ENCODE results near the gene YPEL2.

The YPEL2 gene

DNA sequence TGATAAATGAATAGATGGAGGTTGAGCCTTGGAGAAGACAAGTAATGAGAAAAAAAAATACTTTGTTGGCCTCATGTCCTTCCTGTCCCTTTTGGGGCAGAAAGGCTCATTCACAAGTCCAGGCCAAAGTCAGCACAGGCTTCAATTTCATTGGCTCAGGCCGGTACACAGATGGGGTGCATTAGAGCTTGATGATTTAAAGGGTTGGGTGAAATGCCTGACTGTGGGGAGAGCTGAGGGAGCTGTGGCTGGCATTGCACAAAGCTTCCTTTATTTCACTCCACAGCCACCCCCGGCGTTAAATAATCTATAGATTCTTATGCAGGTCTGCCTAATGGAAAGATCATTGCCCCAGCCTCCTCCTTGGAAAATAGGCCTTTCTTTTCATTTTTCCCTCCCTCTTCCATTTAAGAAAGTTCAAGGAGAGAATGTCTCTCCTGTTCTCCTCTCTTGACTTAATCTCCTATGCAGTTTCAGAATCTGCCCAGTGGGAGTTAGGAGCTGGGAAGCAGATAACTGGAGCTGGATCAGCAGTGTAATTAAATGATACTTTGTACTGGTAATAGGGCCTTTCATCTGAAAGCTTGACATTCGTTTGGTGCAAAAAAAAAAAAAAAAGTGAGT lies 24.4 kb downstream of the YPEL2 start:
- H3K36me3 ChIP-seq (ENCODE audit: insufficient read depth, low read length) = no peaks in the 10 kb centered on the region
- H3K9ac ChIP-seq (ENCODE audit: low read depth, low read length, poor library complexity, severe bottlenecking) = no peak overlapping the region
- H4K20me1 ChIP-seq (ENCODE audit: insufficient read depth, low read length, poor library complexity, severe bottlenecking) = no peaks in the 10 kb centered on the region
- H3K4me3 ChIP-seq (ENCODE audit: low read length, poor library complexity, severe bottlenecking) = no peak overlapping the region
- H3K27me3 ChIP-seq (ENCODE audit: insufficient read depth, low read length, poor library complexity, severe bottlenecking) = no peaks in the 10 kb centered on the region
- H3K9me3 ChIP-seq (ENCODE audit: insufficient read depth, low read depth, low read length) = no peaks in the 10 kb centered on the region
- no peaks in the 10 kb centered on the region for H3F3A ChIP-seq (ENCODE audit: low read depth)
- H3K9me2 ChIP-seq (replicated peaks; ENCODE audit: low read depth, low read length) = no peaks in the 10 kb centered on the region
- TF ChIP-seq EZH2phosphoT487 (IDR thresholded peaks at IDR 0.05; ENCODE audit: borderline replicate concordance) = no peak
- H3K4me1 ChIP-seq (ENCODE audit: insufficient read depth, low read length, poor library complexity, severe bottlenecking) = no peaks in the 10 kb centered on the region
- no peaks in the 10 kb centered on the region for H3K79me2 ChIP-seq (ENCODE audit: insufficient read depth, low read length)
- H3K4me2 ChIP-seq (ENCODE audit: low read depth, low read length, poor library complexity, severe bottlenecking) = no peak overlapping the region
- no peak overlapping the region for H2AFZ ChIP-seq (ENCODE audit: low read length)

DNA sequence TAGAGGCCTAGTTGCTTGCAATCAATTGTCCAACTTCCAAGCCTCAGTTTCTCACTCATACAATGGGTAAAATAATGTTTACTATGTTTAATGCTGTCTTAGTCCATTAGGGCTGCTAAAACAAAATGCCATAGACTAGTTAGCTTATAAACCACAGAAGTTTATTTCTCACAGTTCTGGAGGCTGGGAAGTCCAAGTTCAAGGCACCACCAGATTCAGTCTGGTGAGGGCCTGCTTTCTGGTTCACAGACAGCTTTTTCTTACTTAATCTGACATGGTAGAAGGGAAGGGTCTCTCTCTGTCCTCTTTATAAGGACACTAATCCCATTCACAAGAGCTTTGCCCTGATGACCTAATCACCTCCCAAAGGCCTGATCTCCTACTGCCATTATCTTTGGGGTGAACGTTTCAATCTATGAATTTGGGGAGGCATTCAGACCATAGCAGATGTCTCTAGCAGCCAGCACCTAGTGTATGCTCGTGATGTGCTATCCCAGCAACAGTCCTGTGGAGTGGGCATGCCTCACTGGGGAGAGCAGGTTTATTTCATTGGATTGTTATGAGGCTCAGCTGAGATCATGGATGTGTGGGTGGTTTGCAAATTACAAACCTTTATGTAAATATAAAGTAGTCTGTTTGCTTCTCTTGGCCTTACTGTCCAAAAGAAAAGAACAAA lies 25.2 kb downstream of the YPEL2 start:
- H3F3A ChIP-seq (ENCODE audit: low read depth) = no peaks in the 10 kb centered on the region
- no peak overlapping the region for H3K4me3 ChIP-seq (ENCODE audit: low read length, poor library complexity, severe bottlenecking)
- no peak for TF ChIP-seq EZH2phosphoT487 (IDR thresholded peaks at IDR 0.05; ENCODE audit: borderline replicate concordance)
- TF ChIP-seq, protein P1, sequence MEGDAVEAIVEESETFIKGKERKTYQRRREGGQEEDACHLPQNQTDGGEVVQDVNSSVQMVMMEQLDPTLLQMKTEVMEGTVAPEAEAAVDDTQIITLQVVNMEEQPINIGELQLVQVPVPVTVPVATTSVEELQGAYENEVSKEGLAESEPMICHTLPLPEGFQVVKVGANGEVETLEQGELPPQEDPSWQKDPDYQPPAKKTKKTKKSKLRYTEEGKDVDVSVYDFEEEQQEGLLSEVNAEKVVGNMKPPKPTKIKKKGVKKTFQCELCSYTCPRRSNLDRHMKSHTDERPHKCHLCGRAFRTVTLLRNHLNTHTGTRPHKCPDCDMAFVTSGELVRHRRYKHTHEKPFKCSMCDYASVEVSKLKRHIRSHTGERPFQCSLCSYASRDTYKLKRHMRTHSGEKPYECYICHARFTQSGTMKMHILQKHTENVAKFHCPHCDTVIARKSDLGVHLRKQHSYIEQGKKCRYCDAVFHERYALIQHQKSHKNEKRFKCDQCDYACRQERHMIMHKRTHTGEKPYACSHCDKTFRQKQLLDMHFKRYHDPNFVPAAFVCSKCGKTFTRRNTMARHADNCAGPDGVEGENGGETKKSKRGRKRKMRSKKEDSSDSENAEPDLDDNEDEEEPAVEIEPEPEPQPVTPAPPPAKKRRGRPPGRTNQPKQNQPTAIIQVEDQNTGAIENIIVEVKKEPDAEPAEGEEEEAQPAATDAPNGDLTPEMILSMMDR (conservative IDR thresholded peaks at IDR 0.05; ENCODE audit: low read length) = no peak
- no peaks in the 10 kb centered on the region for H3K9me3 ChIP-seq (ENCODE audit: insufficient read depth, low read depth, low read length)
- no peaks in the 10 kb centered on the region for H3K4me1 ChIP-seq (ENCODE audit: insufficient read depth, low read length, poor library complexity, severe bottlenecking)
- no peak overlapping the region for H2AFZ ChIP-seq (ENCODE audit: low read length)
- no peaks in the 10 kb centered on the region for H3K9me2 ChIP-seq (replicated peaks; ENCODE audit: low read depth, low read length)
- no peaks in the 10 kb centered on the region for H3K36me3 ChIP-seq (ENCODE audit: insufficient read depth, low read length)
- no peaks in the 10 kb centered on the region for H3K27me3 ChIP-seq (ENCODE audit: insufficient read depth, low read length, poor library complexity, severe bottlenecking)
- H3K4me2 ChIP-seq (ENCODE audit: low read depth, low read length, poor library complexity, severe bottlenecking) = no peak overlapping the region
- no peak overlapping the region for H3K9ac ChIP-seq (ENCODE audit: low read depth, low read length, poor library complexity, severe bottlenecking)
- H4K20me1 ChIP-seq (ENCODE audit: insufficient read depth, low read length, poor library complexity, severe bottlenecking) = peaks cover 3% of the 10 kb centered on the region
- no peaks in the 10 kb centered on the region for H3K79me2 ChIP-seq (ENCODE audit: insufficient read depth, low read length)

DNA sequence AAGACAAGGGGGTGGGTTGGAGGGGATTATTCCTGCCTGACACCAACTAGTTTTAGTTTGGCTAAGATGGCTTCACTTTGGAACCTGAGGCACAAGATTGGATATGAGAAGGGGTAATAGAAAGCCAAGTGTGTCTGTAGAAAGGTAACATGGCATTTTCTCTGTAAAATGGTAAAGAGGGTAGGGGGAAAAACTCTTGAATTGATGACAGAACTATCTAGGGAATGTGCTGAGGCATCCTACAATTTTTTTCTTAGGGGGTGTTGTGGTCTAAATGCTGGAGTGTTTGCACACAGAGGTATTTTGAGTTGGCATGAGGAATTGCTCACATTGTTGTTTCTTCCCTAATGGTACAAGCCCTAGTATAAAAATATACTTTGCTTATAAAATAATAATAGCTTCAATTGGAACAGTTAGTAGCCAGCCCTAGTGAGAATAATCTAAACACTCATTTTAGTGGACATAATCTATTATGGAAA lies 25.8 kb downstream of the YPEL2 start:
- Histone ChIP-seq H2AFZ (ENCODE audit: low read length) (no peak overlapping the region), H3F3A (ENCODE audit: low read depth) (no peaks in the 10 kb centered on the region; the same call in 1 of the 2 replicates), H3K9me2 (replicated peaks; ENCODE audit: low read depth, low read length) (no peaks in the 10 kb centered on the region), H3K36me3 (ENCODE audit: insufficient read depth, low read length) (no peaks in the 10 kb centered on the region), H3K4me3 (ENCODE audit: low read length, poor library complexity, severe bottlenecking) (no peak overlapping the region), H3K79me2 (ENCODE audit: insufficient read depth, low read length) (no peaks in the 10 kb centered on the region), H4K20me1 (ENCODE audit: insufficient read depth, low read length, poor library complexity, severe bottlenecking) (peaks cover 6% of the 10 kb centered on the region), H3K4me1 (ENCODE audit: insufficient read depth, low read length, poor library complexity, severe bottlenecking) (peaks cover 3% of the 10 kb centered on the region), H3K9ac (ENCODE audit: low read depth, low read length, poor library complexity, severe bottlenecking) (no peak overlapping the region), H3K4me2 (ENCODE audit: low read depth, low read length, poor library complexity, severe bottlenecking) (no peak overlapping the region), H3K27me3 (ENCODE audit: insufficient read depth, low read length, poor library complexity, severe bottlenecking) (no peaks in the 10 kb centered on the region), H3K9me3 (ENCODE audit: insufficient read depth, low read depth, low read length) (no peaks in the 10 kb centered on the region)
- TF ChIP-seq EZH2phosphoT487 (IDR thresholded peaks at IDR 0.05; ENCODE audit: borderline replicate concordance) = no peak
- TF ChIP-seq, protein P1 (conservative IDR thresholded peaks at IDR 0.05; ENCODE audit: low read length) = no peak
